ENCODE measurements around the gene PAF1.
"Not testable (repeated sequence)": the region's sequence is repeated elsewhere in the genome, so short reads cannot be mapped to it uniquely, and the experiment has no call there.

Gene PAF1

DNA sequence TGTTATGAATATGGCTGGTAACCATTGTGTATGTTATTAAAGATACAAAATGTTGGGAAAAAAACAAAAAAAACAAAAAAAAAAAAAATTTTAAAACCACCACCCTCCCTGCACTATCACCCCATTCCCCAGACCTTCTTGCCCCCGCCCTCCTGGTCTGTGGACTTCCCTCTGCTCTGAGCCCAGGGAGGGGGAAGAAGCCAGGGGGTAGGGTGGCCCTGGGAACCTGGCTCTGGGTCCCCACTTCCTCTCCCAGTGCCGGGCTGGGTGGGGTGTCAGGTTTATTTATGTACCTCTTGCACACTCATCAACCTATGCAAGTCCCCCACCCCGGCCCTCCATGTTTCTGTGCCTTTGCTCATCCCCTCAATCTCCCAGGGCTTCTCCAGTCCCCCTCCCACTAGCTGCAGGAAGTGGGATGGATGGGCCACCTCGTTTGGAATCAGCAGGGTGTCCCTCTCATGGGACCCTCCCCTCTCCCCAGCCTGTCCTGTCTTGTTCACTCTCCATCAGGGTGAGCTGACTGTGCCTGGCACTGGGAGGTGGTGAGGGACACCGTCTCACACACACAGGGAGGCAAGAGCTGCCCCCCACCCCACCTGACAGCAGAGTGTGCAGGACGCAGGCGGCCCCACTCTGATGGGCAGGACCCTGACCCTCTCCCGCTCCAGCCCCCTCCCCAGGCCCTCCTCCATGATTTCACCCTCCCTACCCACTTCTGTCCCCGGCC is 5.9 kb downstream of the PAF1 start:
- no peak for DNase-seq (ENCODE audit: low read depth in 2 of 3, low spot score in 2 of 3)

DNA sequence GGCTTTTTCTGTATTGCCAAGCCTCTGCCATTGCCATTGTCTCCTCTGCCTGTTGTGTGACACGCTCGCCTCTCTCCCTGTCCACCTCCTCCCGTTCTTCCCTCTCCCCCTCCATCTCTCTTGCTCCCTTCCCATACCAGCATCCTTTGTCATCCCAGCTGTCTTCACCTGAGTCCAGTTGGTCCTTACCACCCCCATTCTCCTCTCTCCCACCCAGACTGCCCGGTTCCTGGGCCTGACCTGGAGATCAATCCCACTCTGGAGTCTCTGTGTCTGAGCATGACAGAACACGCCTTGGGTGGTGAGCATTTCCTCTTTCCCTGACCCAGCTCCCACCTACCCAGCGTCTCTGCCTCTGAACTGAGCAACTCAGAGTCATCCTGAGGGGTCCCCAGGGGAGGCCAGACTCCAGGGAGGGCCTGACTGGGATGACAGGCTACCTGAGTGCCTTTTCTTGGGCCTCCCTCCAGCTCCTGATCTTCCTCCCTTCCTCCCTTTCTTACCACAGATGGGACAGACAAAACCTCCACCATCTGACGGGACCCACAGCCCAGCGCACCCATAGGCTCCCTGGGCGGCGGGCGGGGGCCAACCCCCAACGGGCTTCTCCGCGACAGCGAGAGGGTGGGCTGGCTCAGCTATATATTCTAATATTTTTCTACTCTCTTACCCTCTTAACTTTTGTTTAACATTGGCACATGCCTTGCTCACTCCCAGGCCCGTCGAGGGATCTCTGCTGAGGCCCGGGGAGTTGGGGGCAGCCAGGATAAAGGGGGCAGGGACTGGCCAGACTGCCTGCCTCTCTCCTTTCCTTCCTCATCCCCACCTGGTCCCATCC is 7.7 kb downstream of the PAF1 start:
- no peak for DNase-seq (ENCODE audit: low read depth in 2 of 3, low spot score in 2 of 3)

DNA sequence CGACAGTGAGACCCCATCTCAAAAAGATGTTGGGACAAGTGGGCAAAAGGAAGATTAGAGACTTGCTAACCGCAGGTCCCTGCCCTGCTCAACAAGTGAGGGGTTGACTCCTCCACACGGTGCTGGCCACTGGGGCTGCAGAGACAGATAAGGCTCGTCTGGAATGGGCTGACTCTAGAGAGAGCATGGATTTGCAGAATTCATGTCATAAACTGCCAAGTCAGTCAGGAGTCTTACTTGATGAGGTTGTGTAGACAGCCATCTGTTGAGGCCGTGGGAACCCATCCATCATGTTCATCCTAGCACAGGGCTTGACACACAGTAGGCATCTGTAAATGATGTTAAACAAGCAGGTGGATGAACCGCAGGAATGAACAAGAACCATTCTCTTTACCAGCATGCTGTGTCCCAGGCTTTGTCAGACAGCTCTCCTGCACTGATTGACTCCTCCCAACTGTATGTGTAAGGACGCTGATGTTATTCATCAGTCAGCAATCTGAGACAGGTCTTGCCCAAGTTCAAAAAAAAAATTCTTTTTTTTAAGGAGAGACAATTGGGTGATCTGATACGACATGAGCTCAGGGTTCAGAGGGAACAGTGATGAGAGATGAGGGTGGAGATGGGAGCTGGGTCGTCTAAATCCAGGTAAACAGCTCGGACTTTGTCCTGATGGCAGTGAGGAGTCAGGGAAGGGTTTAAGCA is 8.8 kb downstream of the PAF1 start:
- DNase-seq (ENCODE audit: low read depth in 2 of 3, low spot score in 2 of 3): no peak

DNA sequence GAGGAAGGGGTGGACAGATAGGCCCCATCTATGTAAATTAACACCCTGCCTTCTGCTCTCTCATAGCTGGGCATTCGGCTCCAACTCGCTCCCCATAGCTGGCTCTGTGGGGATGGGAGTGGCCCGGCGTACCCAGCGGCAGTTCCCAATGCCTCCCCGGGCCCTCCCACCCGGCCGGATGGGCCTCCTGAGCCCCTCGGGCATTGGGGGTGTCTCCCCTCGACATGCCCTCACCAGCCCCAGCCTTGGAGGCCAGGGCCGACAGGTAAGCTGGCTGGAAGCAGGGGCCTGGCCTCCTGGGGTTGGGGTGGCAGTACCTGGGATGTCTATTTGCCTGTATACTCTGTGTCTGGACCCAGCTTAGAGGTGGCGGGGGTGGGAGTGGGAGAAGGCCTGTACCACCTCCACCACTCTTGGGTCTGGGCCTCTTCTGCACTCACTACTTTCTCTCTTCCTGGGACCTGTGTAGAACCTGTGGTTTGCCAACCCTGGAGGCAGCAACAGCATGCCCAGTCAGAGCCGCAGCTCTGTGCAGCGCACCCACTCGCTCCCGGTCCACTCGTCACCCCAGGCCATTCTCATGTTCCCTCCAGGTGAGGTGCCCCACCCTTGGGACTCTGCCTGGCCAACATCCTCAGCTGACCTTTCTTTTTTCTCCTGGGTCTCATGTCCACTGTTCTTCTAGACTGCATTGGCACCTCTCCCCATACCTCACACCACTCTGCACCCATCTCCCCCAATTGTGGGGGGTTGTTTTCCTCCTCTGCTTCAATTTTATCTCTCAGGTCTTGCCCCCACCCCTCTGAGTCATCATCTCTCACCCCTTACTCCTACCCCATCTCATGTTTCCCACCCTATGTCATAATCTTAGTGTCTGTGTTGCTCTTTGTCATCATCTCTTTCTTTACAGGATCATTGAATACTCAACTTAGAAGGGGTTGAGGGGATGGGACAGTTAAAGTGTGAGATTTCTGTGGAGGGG is 10.1 kb downstream of the PAF1 start:
- no peak for DNase-seq (ENCODE audit: low read depth in 2 of 3, low spot score in 2 of 3)

DNA sequence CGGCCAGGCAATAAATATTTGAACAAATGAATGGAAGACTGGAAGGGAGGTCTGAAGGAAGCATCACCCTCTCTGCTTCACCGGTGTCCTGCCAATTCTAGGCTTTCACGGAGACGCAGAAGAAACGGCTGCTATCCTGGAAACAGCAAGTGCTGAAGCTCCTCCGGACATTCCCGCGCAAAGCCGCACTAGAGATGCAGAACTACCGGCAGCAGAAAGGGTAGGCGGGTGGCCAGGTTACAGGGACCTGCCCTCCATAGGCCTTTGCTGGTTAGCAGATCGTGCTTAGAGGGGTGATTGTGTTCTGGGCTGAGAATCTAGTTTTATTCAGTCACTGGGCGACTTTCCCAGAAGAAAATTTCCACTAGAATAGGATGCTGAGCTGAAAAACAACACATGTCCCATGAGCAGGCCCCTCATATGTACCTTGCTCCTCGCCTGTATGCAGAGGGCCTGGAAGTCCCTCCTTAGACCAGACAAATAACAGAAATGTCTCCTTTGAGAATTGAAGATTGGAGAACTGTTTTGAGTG is 11.0 kb downstream of the PAF1 start:
- no peak for DNase-seq (ENCODE audit: low read depth in 2 of 3, low spot score in 2 of 3)

DNA sequence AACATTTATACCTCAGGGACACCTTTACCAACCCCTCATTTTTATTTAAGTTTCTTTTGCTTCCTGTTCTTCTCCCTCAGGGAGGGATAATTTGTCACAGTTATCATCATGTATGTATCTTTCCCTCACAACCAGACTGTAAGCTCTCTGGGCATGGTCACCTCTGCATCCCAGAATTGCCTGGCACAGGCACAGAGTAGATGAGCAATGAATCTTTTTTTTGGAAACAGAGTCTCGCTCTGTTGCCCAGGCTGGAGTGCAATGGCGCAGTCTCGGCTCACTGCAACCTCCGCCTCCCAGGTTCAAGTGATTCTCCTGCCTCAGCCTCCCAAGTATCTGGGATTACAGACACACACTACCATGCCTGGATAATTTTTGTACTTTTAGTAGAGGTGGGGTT is 11.5 kb downstream of the PAF1 start:
- DNase-seq (ENCODE audit: low read depth in 2 of 3, low spot score in 2 of 3): not testable (repeated sequence)

DNA sequence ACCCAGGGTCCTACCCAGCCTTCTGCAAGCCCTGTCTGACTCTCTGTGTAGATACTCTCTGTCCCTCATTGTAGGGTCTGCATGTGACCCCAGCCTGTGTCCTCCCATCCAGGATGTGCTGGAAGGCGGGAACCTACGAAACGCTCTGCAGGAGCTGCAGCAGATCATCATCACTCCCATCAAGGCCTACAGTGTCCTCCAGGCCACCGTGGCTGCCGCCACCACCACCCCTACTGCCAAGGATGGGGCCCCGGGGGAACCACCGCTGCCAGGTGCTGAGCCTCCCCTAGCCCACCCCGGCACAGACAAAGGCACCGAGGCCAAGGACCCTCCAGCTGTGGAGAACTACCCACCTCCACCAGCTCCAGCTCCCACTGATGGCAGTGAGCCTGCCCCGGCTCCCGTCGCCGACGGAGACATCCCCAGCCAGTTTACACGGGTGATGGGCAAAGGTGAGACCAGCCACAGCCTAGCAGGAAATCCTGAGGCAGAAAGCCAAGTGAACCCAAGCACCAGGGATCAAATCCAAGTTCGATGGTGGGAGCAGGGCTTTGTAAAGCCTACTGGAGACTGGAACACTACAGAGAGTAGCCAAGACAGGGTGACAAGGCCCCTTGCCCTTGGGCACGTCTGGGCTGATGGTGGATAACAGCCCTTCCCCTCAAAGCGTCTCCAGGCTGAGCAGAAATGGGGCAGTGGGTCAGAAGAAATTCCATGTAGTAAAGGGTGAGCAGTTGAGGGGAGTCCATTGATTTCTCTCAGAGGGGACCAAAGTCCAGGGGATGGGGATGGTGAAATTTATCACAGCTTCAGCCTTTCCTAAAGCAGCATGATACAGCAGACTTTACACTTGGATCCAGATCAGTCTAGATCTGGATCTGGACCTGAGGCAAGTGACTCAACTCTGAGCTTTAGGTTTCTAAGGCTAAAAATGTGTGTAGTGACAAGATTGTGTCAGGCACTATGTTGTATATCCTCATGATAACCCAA is 13.2 kb downstream of the PAF1 start:
- no peak for DNase-seq (ENCODE audit: low read depth in 2 of 3, low spot score in 2 of 3)

DNA sequence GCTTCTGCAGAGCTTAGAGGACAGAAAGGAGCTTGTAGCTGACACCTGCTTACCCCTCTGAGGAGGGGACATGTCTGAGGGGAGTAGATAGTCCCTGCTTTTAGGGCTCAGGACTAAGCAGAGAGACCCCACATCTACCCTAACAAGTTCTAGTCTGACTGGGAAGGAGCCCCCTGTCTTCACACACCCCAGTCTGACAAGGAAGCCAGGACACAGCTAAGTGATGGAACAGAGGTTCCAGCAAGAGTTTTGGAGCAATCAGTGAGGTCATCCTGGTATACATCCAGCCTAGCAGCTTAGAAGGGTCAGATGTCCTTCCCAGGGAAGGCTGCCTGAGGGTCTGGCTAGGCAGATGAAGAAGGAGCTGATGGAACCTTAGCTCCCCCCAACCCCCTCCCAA is 15.0 kb downstream of the PAF1 start:
- no peak for DNase-seq (ENCODE audit: low read depth in 2 of 3, low spot score in 2 of 3)

DNA sequence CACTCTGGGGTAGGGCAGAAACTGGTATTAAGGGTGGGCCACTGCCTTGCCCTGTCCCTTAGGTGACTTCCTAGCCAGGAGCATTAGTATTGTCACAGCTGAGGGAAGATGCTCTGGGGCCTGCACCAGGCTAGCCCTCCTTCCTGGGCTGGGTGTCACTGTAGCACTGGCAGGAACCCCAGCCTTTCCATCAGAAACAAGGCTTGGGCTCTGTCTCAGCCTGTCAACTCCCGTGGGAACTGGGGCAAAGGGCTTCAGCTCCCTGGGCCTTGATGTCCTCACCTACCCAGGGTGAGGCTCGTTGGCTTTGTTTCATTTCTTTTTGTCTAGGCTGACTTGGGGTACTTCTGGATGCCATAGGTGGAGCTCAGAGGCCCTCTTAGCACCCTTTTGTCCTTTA is 18.0 kb downstream of the PAF1 start:
- DNase-seq (ENCODE audit: low read depth in 2 of 3, low spot score in 2 of 3): no peak

DNA sequence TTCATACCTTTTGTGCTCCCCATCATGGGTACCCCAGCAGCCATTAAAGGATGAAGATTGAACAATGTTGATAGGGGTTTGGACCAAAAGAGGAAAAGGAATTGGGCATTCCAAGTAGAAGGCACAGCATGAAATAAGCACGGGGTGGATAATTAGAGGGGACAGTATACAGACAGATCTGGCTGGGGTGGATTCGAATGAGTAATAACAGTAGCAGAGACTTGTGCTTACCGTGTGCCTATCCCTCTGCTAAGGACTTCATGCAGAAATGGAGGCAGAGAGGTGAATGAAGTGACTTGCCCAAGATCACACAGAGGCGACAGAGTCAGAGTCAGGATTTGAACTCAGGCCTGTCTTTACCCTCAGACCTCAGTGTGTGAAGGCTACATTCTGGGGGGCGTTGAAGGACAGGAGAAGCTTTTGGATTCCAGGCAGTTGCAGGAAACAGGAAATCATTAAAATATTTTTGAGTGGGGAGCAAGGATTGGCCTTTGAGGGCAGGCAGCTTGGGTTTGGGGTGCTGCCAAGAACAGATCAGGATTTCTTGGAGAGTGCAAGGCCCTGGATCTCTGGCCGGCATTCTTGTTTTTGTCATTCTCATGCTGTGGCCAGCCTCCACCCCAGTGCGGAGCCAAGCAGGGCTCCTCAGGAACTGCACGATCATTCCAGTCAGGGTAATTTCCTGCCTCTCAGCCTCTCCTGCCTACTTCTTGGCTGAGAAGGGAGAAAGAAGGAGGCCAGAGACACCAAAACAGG is 18.7 kb downstream of the PAF1 start:
- no peak for DNase-seq (ENCODE audit: low read depth in 2 of 3, low spot score in 2 of 3)

DNA sequence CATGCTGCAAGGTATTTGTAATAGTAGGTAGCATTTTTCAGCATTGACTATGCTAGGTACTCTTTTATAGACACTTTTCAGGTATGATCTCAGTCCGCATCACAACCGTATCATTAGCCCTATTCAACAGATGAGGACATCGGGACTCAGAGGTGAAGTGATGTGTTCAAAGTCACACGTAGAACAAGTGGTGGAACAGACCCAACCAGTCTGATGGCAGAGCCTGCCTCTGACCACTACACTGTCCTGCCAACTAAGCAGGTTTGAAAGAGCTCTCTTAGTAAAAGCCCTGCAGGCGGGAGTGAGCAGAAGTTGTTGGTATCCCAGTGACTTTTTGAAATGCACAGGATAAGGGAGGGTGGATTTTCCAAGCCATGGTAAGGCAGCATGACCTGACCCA is 20.2 kb downstream of the PAF1 start:
- no peak for DNase-seq (ENCODE audit: low read depth in 2 of 3, low spot score in 2 of 3)

DNA sequence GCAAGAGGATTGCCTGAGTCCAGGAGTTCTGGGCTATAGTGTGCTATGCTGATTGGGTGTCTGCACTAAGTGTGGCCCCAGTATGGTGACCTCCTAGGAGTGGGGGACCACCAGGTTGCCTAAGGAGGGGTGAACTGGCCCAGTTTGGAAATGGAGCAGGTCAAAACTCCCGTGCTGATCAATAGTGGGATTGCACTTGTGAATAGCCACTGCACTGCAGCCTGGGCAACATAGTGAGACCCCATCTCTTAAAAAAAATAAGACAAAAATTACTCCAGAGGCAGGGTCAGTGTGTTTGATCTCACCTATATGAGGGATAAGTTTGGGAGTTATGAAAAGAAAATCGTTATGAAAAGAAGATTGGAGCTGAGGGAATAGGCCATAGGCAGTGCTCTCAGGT is 21.7 kb downstream of the PAF1 start:
- DNase-seq (ENCODE audit: low read depth in 2 of 3, low spot score in 2 of 3): no peak

DNA sequence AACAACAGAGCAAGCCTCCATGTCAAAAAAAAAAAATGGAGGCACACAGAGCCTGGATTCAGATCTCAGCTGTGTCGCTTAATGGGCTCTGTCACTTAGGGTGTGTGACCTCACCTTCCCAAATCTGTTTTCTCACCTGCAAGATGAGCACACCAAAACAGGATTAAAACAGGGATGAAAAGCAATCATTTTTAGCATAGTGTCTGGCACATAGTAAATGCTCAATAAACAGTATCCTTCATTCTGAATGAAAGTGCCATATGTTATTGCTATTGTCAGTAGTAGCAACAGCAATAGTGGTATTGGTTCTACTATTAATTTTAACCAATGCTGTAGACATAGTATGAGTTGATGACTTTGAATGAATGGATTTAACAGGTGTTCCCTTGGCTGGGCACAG is 25.4 kb downstream of the PAF1 start:
- DNase-seq (ENCODE audit: low read depth in 2 of 3, low spot score in 2 of 3): no peak

DNA sequence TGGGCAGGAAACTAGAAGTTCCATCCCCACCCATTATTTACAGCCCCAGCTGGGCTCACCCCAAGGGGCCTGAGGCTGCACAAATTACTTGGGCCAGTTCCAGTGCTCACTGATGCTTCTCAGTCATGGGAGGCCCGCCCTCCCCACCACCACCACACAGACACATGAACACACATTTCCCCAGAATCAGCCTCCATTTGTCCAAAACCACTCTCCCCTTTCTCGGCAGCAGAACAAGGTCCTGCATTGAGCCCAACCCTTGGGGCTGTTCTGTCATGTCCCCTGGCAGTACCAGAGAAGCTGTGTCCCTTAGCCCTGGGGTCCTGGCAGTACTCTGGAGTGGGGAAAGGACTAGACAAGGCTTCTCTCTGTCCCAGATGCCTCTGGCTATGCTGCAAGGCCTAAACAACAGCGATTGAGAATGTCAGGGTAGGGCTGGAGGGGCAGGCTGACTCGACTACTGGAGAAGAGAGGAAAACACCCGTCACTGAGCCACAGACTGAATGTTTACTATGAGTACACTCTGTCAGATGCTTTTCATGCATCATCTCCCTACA is 26.9 kb downstream of the PAF1 start:
- DNase-seq (ENCODE audit: low read depth in 2 of 3, low spot score in 2 of 3): no peak

DNA sequence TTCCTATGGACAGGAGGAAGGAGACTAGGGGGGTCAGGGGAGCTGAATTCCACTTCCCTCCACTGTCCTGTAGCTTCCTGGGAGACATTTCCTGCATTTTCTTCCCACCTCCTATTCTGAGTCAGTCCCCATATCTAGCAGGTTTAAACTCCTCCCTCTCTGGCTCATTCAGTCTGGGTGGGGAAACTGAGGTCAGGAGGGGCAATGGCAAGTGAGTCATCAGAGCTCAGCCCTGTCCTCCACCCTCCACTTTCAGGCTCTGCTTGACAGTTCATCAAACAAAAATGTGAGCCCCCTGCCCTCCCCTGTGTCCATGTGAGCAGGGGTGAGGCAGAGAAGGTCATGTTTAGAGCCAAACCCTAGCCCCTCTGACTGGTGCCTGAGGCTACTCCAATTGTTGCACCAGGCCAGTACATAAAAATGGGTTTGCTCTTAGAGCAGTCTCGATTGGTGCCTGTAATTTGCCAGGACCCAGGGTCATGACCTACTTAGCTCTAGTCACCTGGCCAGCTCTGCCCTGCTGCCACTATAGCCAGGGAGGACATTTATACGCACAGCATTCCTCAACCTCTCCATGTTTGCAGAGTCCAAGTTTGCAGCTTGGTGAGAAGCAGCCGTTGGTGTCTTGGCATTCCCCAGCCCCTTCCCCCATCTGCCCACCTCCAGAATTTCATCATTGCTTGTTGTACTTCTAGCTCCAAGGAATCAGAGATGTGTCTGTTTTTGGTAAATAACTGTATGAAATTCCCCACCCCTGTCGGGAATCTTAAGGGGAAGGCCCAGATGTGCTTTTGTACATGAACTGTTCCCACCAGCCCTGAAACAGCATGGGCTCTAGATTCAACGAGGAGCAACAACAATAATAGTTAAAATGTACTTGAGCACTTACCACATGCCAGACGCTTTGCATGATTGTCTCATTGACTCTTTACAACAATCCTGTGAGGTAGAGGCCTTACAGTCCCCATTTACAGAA is 27.9 kb downstream of the PAF1 start:
- DNase-seq (ENCODE audit: low read depth in 2 of 3, low spot score in 2 of 3): no peak

DNA sequence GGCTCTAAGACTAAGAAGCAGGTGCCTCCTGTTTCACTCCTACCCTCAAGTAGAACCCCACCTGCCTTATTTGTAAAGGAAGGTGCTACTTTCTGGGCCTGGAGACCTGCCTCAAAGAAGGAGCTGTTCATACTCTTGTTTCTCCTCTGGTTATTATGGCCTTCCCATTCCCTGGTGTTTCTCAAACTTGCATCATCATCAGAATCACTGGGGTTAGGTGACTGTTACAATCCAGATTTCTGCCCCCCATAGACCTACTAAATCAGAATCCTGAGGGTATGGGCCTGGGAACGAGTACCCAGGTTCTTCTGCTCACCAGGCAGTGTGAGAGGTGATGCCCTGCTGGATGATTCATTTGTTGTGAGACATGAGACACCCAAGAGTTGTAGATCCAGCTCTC is 30.3 kb downstream of the PAF1 start:
- no peak for DNase-seq (ENCODE audit: low read depth in 2 of 3, low spot score in 2 of 3)

DNA sequence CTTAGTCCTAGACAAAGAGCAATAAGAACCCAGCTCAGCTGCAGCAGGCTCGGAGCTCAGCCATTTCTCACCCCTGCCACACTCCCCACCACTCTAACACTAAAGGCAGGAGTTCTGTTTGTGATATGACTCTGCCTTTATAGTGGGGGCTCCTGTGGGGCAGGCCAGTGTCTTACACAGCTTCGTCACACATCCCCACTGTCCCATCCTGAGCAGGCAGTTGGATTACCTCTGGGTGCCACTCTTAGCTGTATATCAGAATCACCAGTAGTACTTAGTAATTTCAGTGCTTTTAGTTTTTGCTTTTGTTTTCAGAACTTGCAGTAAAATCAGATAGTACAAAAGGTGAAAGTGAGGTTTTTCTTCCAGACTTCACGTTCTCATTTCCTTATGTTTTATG is 31.9 kb downstream of the PAF1 start:
- DNase-seq (ENCODE audit: low read depth in 2 of 3, low spot score in 2 of 3): no peak

All from activated CD8-positive, alpha-beta memory T cell treated with anti-CD3 and anti-CD28 coated beads for 48 hours (primary cell).